ENCODE results near the gene IL17RC.

The IL17RC gene

GRCh38 chr3:9902372-9903237 lies 14.3 kb upstream of the IL17RC start, which contains the start of gene IL17RE:
Gene IL17RE, plus strand, starts transcription at chr3:9902848. Its CDS starts 85 bp downstream, at chr3:9902933.
- no peaks in the 10 kb centered on the region for H3K9me2 ChIP-seq (ENCODE audit: low read depth, low read length)
- H3K4me1 ChIP-seq (ENCODE audit: insufficient read depth, low read length, severe bottlenecking): no peaks in the 10 kb centered on the region
- H3K27me3 ChIP-seq (ENCODE audit: insufficient read depth, low read length): 0 out of 2 replicates have a peak, but pooled peaks cover 4% of the 10 kb centered on the region
- H3K9ac ChIP-seq (ENCODE audit: low read length): no peak within 1 kb of the TSS
- no peak within 1 kb of the TSS for H3K4me2 ChIP-seq (ENCODE audit: low read length)
- no peak for TF ChIP-seq CTCF (IDR thresholded peaks at IDR 0.05; ENCODE audit: low read length)
- no peak for TF ChIP-seq EZH2 (IDR thresholded peaks at IDR 0.05; ENCODE audit: borderline replicate concordance, low read length)
- no peak within 1 kb of the TSS for H3K4me3 ChIP-seq (ENCODE audit: low read depth, low read length, poor library complexity, severe bottlenecking)
- H2AFZ ChIP-seq (ENCODE audit: low read length): no peak within 1 kb of the TSS
- no peaks in the 10 kb centered on the region for H4K20me1 ChIP-seq (ENCODE audit: insufficient read depth, low read length)
- H3F3A ChIP-seq (ENCODE audit: insufficient read depth, low read length): no peaks in the 10 kb centered on the region
- H3K9me3 ChIP-seq (ENCODE audit: low read length): no peaks in the 10 kb centered on the region
- no peak within 1 kb of the TSS for H3K27ac ChIP-seq (ENCODE audit: low read depth, low read length, poor library complexity, severe bottlenecking)
- H3K79me2 ChIP-seq (ENCODE audit: insufficient read depth, low read length): no peaks in the 10 kb centered on the region
- peaks cover under 1% of the 10 kb centered on the region; the same call in 1 of the 2 replicates for H3K36me3 ChIP-seq (ENCODE audit: insufficient read depth, low read length)

- H3F3A ChIP-seq (ENCODE audit: insufficient read depth, low read length): no peaks in the 10 kb centered on the region
- no peaks in the 10 kb centered on the region for H3K4me1 ChIP-seq (ENCODE audit: insufficient read depth, low read length, severe bottlenecking)
- H2AFZ ChIP-seq (ENCODE audit: low read length): no peak overlapping the region
- 0 out of 2 replicates have a peak, but pooled peaks cover 4% of the 10 kb centered on the region for H3K27me3 ChIP-seq (ENCODE audit: insufficient read depth, low read length)
- H3K36me3 ChIP-seq (ENCODE audit: insufficient read depth, low read length): no peaks in the 10 kb centered on the region
- no peak overlapping the region for H3K27ac ChIP-seq (ENCODE audit: low read depth, low read length, poor library complexity, severe bottlenecking)
- no peaks in the 10 kb centered on the region for H4K20me1 ChIP-seq (ENCODE audit: insufficient read depth, low read length)
- no peaks in the 10 kb centered on the region for H3K9me2 ChIP-seq (ENCODE audit: low read depth, low read length)
- no peak for TF ChIP-seq EZH2 (IDR thresholded peaks at IDR 0.05; ENCODE audit: borderline replicate concordance, low read length)
- TF ChIP-seq CTCF (IDR thresholded peaks at IDR 0.05; ENCODE audit: low read length): no peak
- H3K9ac ChIP-seq (ENCODE audit: low read length): no peak overlapping the region
- no peak overlapping the region for H3K4me3 ChIP-seq (ENCODE audit: low read depth, low read length, poor library complexity, severe bottlenecking)
- no peaks in the 10 kb centered on the region for H3K9me3 ChIP-seq (ENCODE audit: low read length)
- no peaks in the 10 kb centered on the region for H3K79me2 ChIP-seq (ENCODE audit: insufficient read depth, low read length)
- H3K4me2 ChIP-seq (ENCODE audit: low read length): no peak overlapping the region
Measured at GRCh38 chr3:9903238-9903624, 13.7 kb upstream of the IL17RC start.

DNA sequence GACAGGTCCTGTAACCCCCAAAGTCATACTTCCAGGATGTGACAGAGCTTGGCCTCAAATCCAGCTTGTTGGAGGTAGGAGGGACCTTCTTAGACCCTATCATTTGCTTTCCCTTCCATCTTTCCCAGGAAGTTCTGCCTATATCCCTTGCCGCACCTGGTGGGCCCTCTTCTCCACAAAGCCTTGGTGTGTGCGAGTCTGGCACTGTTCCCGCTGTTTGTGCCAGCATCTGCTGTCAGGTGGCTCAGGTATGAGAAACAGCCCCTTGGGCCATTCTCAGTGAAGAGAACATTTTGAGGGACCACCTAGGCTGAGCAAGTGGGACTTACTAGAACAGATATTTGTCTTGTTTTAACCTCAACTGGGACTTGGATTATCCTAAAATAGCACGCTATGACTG lies 13.0 kb upstream of the IL17RC start:
- no peaks in the 10 kb centered on the region for H3K36me3 ChIP-seq (ENCODE audit: insufficient read depth, low read length)
- H3K9me3 ChIP-seq (ENCODE audit: low read length): no peaks in the 10 kb centered on the region
- TF ChIP-seq CTCF (IDR thresholded peaks at IDR 0.05; ENCODE audit: low read length): no peak
- TF ChIP-seq EZH2 (IDR thresholded peaks at IDR 0.05; ENCODE audit: borderline replicate concordance, low read length): no peak
- H3K79me2 ChIP-seq (ENCODE audit: insufficient read depth, low read length): no peaks in the 10 kb centered on the region
- H4K20me1 ChIP-seq (ENCODE audit: insufficient read depth, low read length): no peaks in the 10 kb centered on the region
- no peaks in the 10 kb centered on the region for H3F3A ChIP-seq (ENCODE audit: insufficient read depth, low read length)
- no peaks in the 10 kb centered on the region for H3K9me2 ChIP-seq (ENCODE audit: low read depth, low read length)
- H3K4me1 ChIP-seq (ENCODE audit: insufficient read depth, low read length, severe bottlenecking): no peaks in the 10 kb centered on the region
- H3K9ac ChIP-seq (ENCODE audit: low read length): no peak overlapping the region
- H3K27me3 ChIP-seq (ENCODE audit: insufficient read depth, low read length): 0 out of 2 replicates have a peak, but pooled peaks cover 4% of the 10 kb centered on the region
- no peak overlapping the region for H3K4me3 ChIP-seq (ENCODE audit: low read depth, low read length, poor library complexity, severe bottlenecking)
- H3K4me2 ChIP-seq (ENCODE audit: low read length): no peak overlapping the region
- no peak overlapping the region for H2AFZ ChIP-seq (ENCODE audit: low read length)
- no peak overlapping the region for H3K27ac ChIP-seq (ENCODE audit: low read depth, low read length, poor library complexity, severe bottlenecking)
